Measurements from ENCODE around the gene GP2.

GRCh38 chr16:20321671-20322070, 5.6 kb downstream of the GP2 start:
- TF ChIP-seq USF2 (IDR thresholded peaks at IDR 0.05; ENCODE audit: borderline replicate concordance, low read depth, low read length) (no peak), POLR2AphosphoS5 (IDR thresholded peaks at IDR 0.05; ENCODE audit: low read depth, low read length) (no peak), ELF1 (IDR thresholded peaks at IDR 0.05) (no peak), FOXJ3 (CRISPR knock-in tag; IDR thresholded peaks at IDR 0.05) (no peak), CTCF (IDR thresholded peaks at IDR 0.05) (no peak), MEF2A (IDR thresholded peaks at IDR 0.05; ENCODE audit: borderline replicate concordance, low read depth) (no peak), TAF1 (IDR thresholded peaks at IDR 0.05; ENCODE audit: borderline replicate concordance, low read depth, low read length) (no peak), USF1 (IDR thresholded peaks at IDR 0.05; ENCODE audit: borderline replicate concordance, low read depth) (no peak), JUND (IDR thresholded peaks at IDR 0.05) (no peak)

Measured in SK-N-SH (cell line).